ENCODE measurements around the gene ADAM29.
"Not testable (repeated sequence)": the region's sequence is repeated elsewhere in the genome, so short reads cannot be mapped to it uniquely, and the experiment has no call there.

Gene ADAM29

GRCh38 chr4:174918058-174918457 lies at the start of gene ADAM29:
Gene ADAM29, plus strand, starts transcription at chr4:174918358. Its CDS starts 57,168 bp downstream, at chr4:174975526.
- DNase-seq, result no peak

- no peak for DNase-seq
These were observed 48.8 kb upstream of the ADAM29 start for GRCh38 chr4:174869339-174869738.

GRCh38 chr4:174870311-174870710 lies 47.8 kb upstream of the ADAM29 start:
- DNase-seq, result no peak

- DNase-seq, result no peak
These were observed 46.8 kb upstream of the ADAM29 start for GRCh38 chr4:174871407-174871806.

GRCh38 chr4:174873146-174873545 lies 45.0 kb upstream of the ADAM29 start:
- not testable (repeated sequence) for DNase-seq

GRCh38 chr4:174873931-174874330 lies 44.2 kb upstream of the ADAM29 start:
- DNase-seq, result no peak

GRCh38 chr4:174874898-174875297 lies 43.3 kb upstream of the ADAM29 start:
- DNase-seq, result no peak

GRCh38 chr4:174880001-174880400 lies 38.2 kb upstream of the ADAM29 start:
- no peak for DNase-seq

- DNase-seq, result no peak
These were observed 35.7 kb upstream of the ADAM29 start for GRCh38 chr4:174882317-174882992.

- DNase-seq, result no peak
These were observed 10.7 kb upstream of the ADAM29 start for GRCh38 chr4:174907508-174907907.

- DNase-seq, result no peak
These were observed 7.9 kb upstream of the ADAM29 start for GRCh38 chr4:174910271-174910670.

GRCh38 chr4:174912919-174913543 lies 5.1 kb upstream of the ADAM29 start:
- no peak for DNase-seq

- no peak for DNase-seq
These were observed 1.8 kb downstream of the ADAM29 start for GRCh38 chr4:174919886-174920423.

GRCh38 chr4:174926958-174927357 lies 8.8 kb downstream of the ADAM29 start:
- DNase-seq, result no peak

GRCh38 chr4:174928174-174928573 lies 10.0 kb downstream of the ADAM29 start:
- no peak for DNase-seq

- no peak for DNase-seq
These were observed 10.6 kb downstream of the ADAM29 start for GRCh38 chr4:174928575-174929253.

- no peak for DNase-seq
These were observed 11.2 kb downstream of the ADAM29 start for GRCh38 chr4:174929346-174929745.

- no peak for DNase-seq
These were observed 12.7 kb downstream of the ADAM29 start for GRCh38 chr4:174930895-174931294.

- no peak for DNase-seq
These were observed 14.9 kb downstream of the ADAM29 start for GRCh38 chr4:174933083-174933482.

- DNase-seq, result no peak
These were observed 16.2 kb downstream of the ADAM29 start for GRCh38 chr4:174934360-174934759.

GRCh38 chr4:174935607-174936006 lies 17.4 kb downstream of the ADAM29 start:
- DNase-seq, result no peak

GRCh38 chr4:174940002-174940401 lies 21.8 kb downstream of the ADAM29 start:
- DNase-seq, result no peak

- no peak for DNase-seq
These were observed 28.1 kb downstream of the ADAM29 start for GRCh38 chr4:174946246-174946645.

- DNase-seq, result no peak
These were observed 30.7 kb downstream of the ADAM29 start for GRCh38 chr4:174948826-174949225.

Data from CD4-positive, alpha-beta T cell treated with Interleukin-10 for 1 hour (primary cell).